ENCODE measurements around the gene KMO.

Gene KMO

GRCh38 chr1:241598249-241598648 lies 66.1 kb downstream of the KMO start:
- DNase-seq: no peak

GRCh38 chr1:241600496-241600901 lies 68.3 kb downstream of the KMO start:
- no peak for DNase-seq

GRCh38 chr1:241603731-241604245 lies 71.6 kb downstream of the KMO start:
- no peak for DNase-seq

- no peak for DNase-seq
These were observed 73.1 kb downstream of the KMO start for GRCh38 chr1:241605146-241605805.

- no peak for DNase-seq
These were observed 74.4 kb downstream of the KMO start for GRCh38 chr1:241606544-241606943.

GRCh38 chr1:241607497-241607896 lies 75.3 kb downstream of the KMO start:
- no peak for DNase-seq

GRCh38 chr1:241608379-241609033 lies 76.3 kb downstream of the KMO start:
- DNase-seq: no peak

GRCh38 chr1:241610056-241610815 lies 78.1 kb downstream of the KMO start:
- DNase-seq: no peak

GRCh38 chr1:241611063-241611462 lies 78.9 kb downstream of the KMO start:
- no peak for DNase-seq

- DNase-seq: no peak
These were observed 79.6 kb downstream of the KMO start for GRCh38 chr1:241611736-241612135.

- no peak for DNase-seq
These were observed 80.6 kb downstream of the KMO start for GRCh38 chr1:241612533-241613477.

GRCh38 chr1:241614144-241614543 lies 82.0 kb downstream of the KMO start:
- DNase-seq: no peak

- no peak for DNase-seq
These were observed 82.4 kb downstream of the KMO start for GRCh38 chr1:241614572-241614971.

- DNase-seq: no peak
These were observed 83.1 kb downstream of the KMO start for GRCh38 chr1:241615043-241615974.

GRCh38 chr1:241617426-241617825 lies 85.2 kb downstream of the KMO start:
- no peak for DNase-seq

- no peak for DNase-seq
These were observed 90.5 kb downstream of the KMO start for GRCh38 chr1:241622669-241623068.

- no peak for DNase-seq
These were observed 92.8 kb downstream of the KMO start for GRCh38 chr1:241624935-241625334.

GRCh38 chr1:241627453-241628259 lies 95.5 kb downstream of the KMO start:
- DNase-seq: no peak

GRCh38 chr1:241630005-241630404 lies 97.8 kb downstream of the KMO start:
- no peak for DNase-seq

GRCh38 chr1:241630476-241630875 lies 98.3 kb downstream of the KMO start:
- DNase-seq: no peak

GRCh38 chr1:241630899-241631298 lies 98.7 kb downstream of the KMO start:
- no peak for DNase-seq
